SK-N-SH (cell line): ENCODE results near the gene CDH23. TPM values are rescaled to one million over a fixed set of nuclear protein-coding genes. Genes with fewer than 3 reads are reported as not detected.

Experiments
- CTCF ChIA-PET: fragments of 300-600, 350-600 bp; formaldehyde crosslinking; extraction: SDS; loops from one replicate; lab custom pipeline; 2021; lab: Yijun Ruan, JAX
- POLR2A ChIA-PET: fragments of 350-600 bp; sonication (Branson Sonifier 250); formaldehyde crosslinking; extraction: SDS; loops from one replicate; lab custom pipeline; 2020; ENCODE audit warnings: antibody characterized with exemption, inconsistent platforms; lab: Yijun Ruan, JAX
- DNase-seq: peaks from one replicate; pipeline ENCODE4 v3.0.0; 2012
- H2AFZ ChIP-seq: fragments of 200-600 bp; sonication (generic); 2 replicates; pipeline ENCODE4 v1.8.1; 2016; ENCODE audit warnings: antibody characterized with exemption, mild to moderate bottlenecking, low read depth
- H3F3A ChIP-seq: fragments of 200-600 bp; sonication (generic); replicated peaks from 2 replicates; pipeline ENCODE3; 2016; ENCODE audit warnings: antibody characterized with exemption, mild to moderate bottlenecking; ENCODE audit not compliant: insufficient read depth
- H3K27ac ChIP-seq, 2 experiments: fragments of 200-500 bp in 1 of 2; fragments of 200-600 bp in 1 of 2; sonication (Bioruptor generic) in 1 of 2; sonication (generic), shearing (Covaris generic) in 1 of 2; 2 replicates each; pipeline versions ENCODE4 v1.5.1 to v1.6.1; 2014 to 2016; ENCODE audit warnings: low read depth in 2 of 2, inconsistent platforms in 1 of 2, low read length in 1 of 2, mild to moderate bottlenecking in 1 of 2, mixed read lengths in 1 of 2
- H3K27me3 ChIP-seq: fragments of 200-600 bp; sonication (generic), shearing (Covaris generic); 2 replicates; pipeline ENCODE4 v1.6.1; 2016; ENCODE audit warnings: mixed run types; ENCODE audit not compliant: insufficient read depth
- H3K36me3 ChIP-seq, 2 experiments: fragments of 200-500 bp in 1 of 2; fragments of 200-600 bp in 1 of 2; sonication (Bioruptor generic) in 1 of 2; sonication (generic) in 1 of 2; replicated peaks in 1 of 2; 2 replicates each; pipeline versions ENCODE3 to v1.5.1; 2014 to 2016; ENCODE audit warnings: low read length in 1 of 2, mild to moderate bottlenecking in 1 of 2; ENCODE audit not compliant: insufficient read depth in 2 of 2, control insufficient read depth in 1 of 2
- H3K4me1 ChIP-seq, 2 experiments: fragments of 200-500 bp in 1 of 2; fragments of 200-600 bp in 1 of 2; sonication (Bioruptor generic) in 1 of 2; sonication (generic), shearing (Covaris generic) in 1 of 2; 2 replicates each; pipeline versions ENCODE4 v1.5.1 to v1.6.1; 2014 to 2016; ENCODE audit warnings: low read depth in 1 of 2, low read length in 1 of 2, mixed run types in 1 of 2; ENCODE audit not compliant: insufficient read depth in 2 of 2, control insufficient read depth in 1 of 2
- H3K4me2 ChIP-seq: fragments of 200-600 bp; sonication (generic), shearing (Covaris generic); 2 replicates; pipeline ENCODE4 v1.6.1; 2017; ENCODE audit warnings: mixed run types
- H3K4me3 ChIP-seq, 2 experiments: fragments of 200-500 bp in 1 of 2; fragments of 200-600 bp in 1 of 2; sonication (Bioruptor generic) in 1 of 2; sonication (generic), shearing (Covaris generic) in 1 of 2; 2 replicates each; pipeline versions ENCODE4 v1.5.1 to v1.8.1; 2014 to 2016; ENCODE audit warnings: low read depth in 2 of 2, inconsistent platforms in 1 of 2, low read length in 1 of 2, mild to moderate bottlenecking in 1 of 2, mixed read lengths in 1 of 2, moderate library complexity in 1 of 2
- H3K79me2 ChIP-seq: fragments of 200-600 bp; sonication (generic); 2 replicates; pipeline ENCODE4 v1.8.1; 2017; ENCODE audit warnings: mild to moderate bottlenecking; ENCODE audit not compliant: insufficient read depth
- H3K9ac ChIP-seq: fragments of 200-600 bp; sonication (generic); 2 replicates; pipeline ENCODE4 v1.6.1; 2017; ENCODE audit warnings: mixed run types
- H3K9me2 ChIP-seq: fragments of 200-600 bp; sonication (generic); 2 replicates; pipeline ENCODE4 v1.6.1; 2017; ENCODE audit warnings: mixed run types
- H3K9me3 ChIP-seq: fragments of 200-600 bp; sonication (generic); 2 replicates; pipeline ENCODE4 v1.6.1; 2017; ENCODE audit warnings: mixed run types, mild to moderate bottlenecking, moderate library complexity
- H4K20me1 ChIP-seq: fragments of 200-600 bp; sonication (generic); 2 replicates; pipeline ENCODE4 v1.6.1; 2017; ENCODE audit warnings: mild to moderate bottlenecking, mixed run types; ENCODE audit not compliant: insufficient read depth
- ELF1 ChIP-seq: IDR thresholded peaks from 2 replicates; pipeline ENCODE4 v1.4.0; 2012
- EZH2phosphoT487 ChIP-seq: fragments of 200-600 bp; sonication (generic); IDR thresholded peaks from 2 replicates; pipeline ENCODE4 v1.6.1; 2017; ENCODE audit warnings: low read depth, mixed run types, mild to moderate bottlenecking, antibody characterized with exemption, moderate library complexity, borderline replicate concordance
- FOXJ3 ChIP-seq: sonication (generic); formaldehyde crosslinking; IDR thresholded peaks from 2 replicates; pipeline ENCODE4 v1.5.1; 2020; ENCODE audit warnings: mild to moderate bottlenecking, missing genetic modification reagents
- GATA2 ChIP-seq: sonication (generic); formaldehyde crosslinking; IDR thresholded peaks from 2 replicates; pipeline ENCODE4 v1.5.0; 2020; ENCODE audit warnings: mild to moderate bottlenecking, missing genetic modification reagents
- NFIC ChIP-seq: IDR thresholded peaks from 2 replicates; pipeline ENCODE4 v1.4.0; 2012; ENCODE audit warnings: borderline replicate concordance
- POLR2AphosphoS5 ChIP-seq: IDR thresholded peaks from 2 replicates; pipeline ENCODE4 v1.6.1; 2012; ENCODE audit warnings: low read depth, low read length
- RCOR1 ChIP-seq: fragments of 150-350 bp; IDR thresholded peaks from 2 replicates; pipeline ENCODE4 v1.6.1; 2017; ENCODE audit warnings: antibody characterized with exemption, low read length
- RFX5 ChIP-seq: IDR thresholded peaks from 2 replicates; pipeline ENCODE4 v1.6.1; 2012; ENCODE audit warnings: mild to moderate bottlenecking, improper control_type of control experiment, low read length
- SIN3A ChIP-seq: IDR thresholded peaks from 2 replicates; pipeline ENCODE4 v1.6.1; 2012; ENCODE audit warnings: low read depth, mild to moderate bottlenecking, low read length, moderate library complexity, borderline replicate concordance
- SMC3 ChIP-seq: IDR thresholded peaks from 2 replicates; pipeline ENCODE4 v1.6.1; 2012; ENCODE audit warnings: low read depth, low read length, improper control_type of control experiment
- TAF1 ChIP-seq: IDR thresholded peaks from 2 replicates; pipeline ENCODE4 v1.6.1; 2012; ENCODE audit warnings: low read depth, mild to moderate bottlenecking, low read length, moderate library complexity, borderline replicate concordance
- TEAD4 ChIP-seq: IDR thresholded peaks from 2 replicates; pipeline ENCODE4 v1.4.0; 2012; ENCODE audit warnings: mild to moderate bottlenecking, borderline replicate concordance; ENCODE audit not compliant: insufficient read depth
- YY1 ChIP-seq: IDR thresholded peaks from 2 replicates; pipeline ENCODE4 v1.4.0; 2012; ENCODE audit warnings: low read depth, mild to moderate bottlenecking
- WGBS: methylation state at CpG from one replicate; pipeline ENCODE4 v1.1.6; 2017; ENCODE audit warnings: low lambda C conversion rate; 5-methylcytosine and 5-hydroxymethylcytosine counted together
- polyA plus RNA-seq, 3 experiments: library from polyadenylated mRNA; depleted of rRNA; stranded (reverse); fragments of >200 nt; gene quantifications; 2 replicates each; pipeline ENCODE4 v1.2.3, GENCODE V29; 2012
- TF ChIP-seq, protein P1 (sequence below): fragments of 200-600 bp; sonication (generic); IDR thresholded peaks from 2 replicates; pipeline ENCODE4 v1.6.1; 2017; ENCODE audit warnings: antibody characterized with exemption, mild to moderate bottlenecking, moderate library complexity
- TF ChIP-seq, protein P2 (sequence below): fragments of 150-350 bp; IDR thresholded peaks from 2 replicates; pipeline ENCODE4 v1.6.1; 2016; ENCODE audit warnings: mild to moderate bottlenecking, low read depth, low read length
- TF ChIP-seq, protein P3 (sequence below): IDR thresholded peaks from 2 replicates; pipeline ENCODE4 v1.6.1; 2012; ENCODE audit warnings: mild to moderate bottlenecking, low read depth, low read length, moderate library complexity
- TF ChIP-seq, protein P4 (sequence below): IDR thresholded peaks from 2 replicates; pipeline ENCODE4; 2012
- TF ChIP-seq, protein P5 (sequence below): IDR thresholded peaks from 2 replicates; pipeline ENCODE4 v1.4.0; 2012; ENCODE audit warnings: low read depth, borderline replicate concordance

The CDH23 gene
- polyA plus RNA-seq, 1 of the 3 experiments (the other 2 are of a cell fraction), result 0.03 TPM

DNA sequence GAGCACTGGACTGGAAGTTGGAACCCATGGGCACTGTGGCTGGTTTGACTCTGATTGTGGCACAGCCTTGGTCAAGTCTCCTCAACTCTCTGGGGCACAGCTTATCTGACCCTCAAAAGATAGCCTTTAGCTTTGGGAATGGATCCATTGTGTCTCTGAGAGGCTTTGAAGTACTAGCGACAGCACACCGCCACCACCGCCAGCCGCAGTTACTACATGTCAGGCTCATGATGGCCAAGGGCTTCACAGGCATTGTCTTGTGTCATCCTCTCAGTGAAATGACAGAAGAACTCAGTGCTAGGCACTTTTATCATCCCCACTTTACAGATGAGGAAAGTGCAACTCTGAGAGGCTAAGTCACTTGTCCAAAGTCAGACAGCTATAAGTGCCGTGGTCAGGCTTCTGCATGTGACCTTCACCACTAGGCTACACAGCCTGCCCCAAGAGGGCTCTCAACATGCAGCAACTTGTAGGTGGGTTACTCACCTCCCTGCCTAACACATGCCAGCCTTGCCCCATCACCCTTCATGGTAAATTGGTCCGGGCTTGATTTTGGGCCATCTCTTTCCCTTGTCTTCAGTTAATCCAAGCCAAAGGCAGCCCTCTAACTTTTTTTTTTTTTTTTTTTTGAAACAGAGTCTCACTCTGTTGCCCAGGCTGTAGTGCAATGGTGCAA is 278.7 kb downstream of the CDH23 start (continued):
- TF ChIP-seq, protein P1, sequence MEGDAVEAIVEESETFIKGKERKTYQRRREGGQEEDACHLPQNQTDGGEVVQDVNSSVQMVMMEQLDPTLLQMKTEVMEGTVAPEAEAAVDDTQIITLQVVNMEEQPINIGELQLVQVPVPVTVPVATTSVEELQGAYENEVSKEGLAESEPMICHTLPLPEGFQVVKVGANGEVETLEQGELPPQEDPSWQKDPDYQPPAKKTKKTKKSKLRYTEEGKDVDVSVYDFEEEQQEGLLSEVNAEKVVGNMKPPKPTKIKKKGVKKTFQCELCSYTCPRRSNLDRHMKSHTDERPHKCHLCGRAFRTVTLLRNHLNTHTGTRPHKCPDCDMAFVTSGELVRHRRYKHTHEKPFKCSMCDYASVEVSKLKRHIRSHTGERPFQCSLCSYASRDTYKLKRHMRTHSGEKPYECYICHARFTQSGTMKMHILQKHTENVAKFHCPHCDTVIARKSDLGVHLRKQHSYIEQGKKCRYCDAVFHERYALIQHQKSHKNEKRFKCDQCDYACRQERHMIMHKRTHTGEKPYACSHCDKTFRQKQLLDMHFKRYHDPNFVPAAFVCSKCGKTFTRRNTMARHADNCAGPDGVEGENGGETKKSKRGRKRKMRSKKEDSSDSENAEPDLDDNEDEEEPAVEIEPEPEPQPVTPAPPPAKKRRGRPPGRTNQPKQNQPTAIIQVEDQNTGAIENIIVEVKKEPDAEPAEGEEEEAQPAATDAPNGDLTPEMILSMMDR, result no peak

DNA sequence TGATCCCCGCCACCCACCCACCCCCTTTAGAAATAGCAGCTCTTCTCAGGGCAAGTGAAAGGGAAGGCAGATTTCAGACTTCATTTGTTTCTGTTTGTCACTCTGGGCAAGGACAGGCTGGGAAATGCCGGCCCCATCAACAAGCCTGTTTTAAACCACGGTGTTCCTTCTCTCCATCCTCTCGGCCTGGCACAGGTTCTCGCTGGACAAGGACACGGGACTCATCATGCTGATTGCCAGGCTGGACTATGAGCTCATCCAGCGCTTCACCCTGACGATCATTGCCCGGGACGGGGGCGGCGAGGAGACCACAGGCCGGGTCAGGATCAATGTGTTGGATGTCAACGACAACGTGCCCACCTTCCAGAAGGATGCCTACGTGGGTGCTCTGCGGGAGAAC is 280.5 kb downstream of the CDH23 start:
- no peaks in the 10 kb centered on the region for H3K9me2 ChIP-seq
- CTCF ChIA-PET, result interaction anchor here (0.9 to 2.7 kb wide), 3 partner anchors 19 to 219 kb away, joined by 4 to 6 read pairs (median 5); no protein-coding TSS in a partner anchor

More for the DNA sequence above, 280.5 kb downstream of the CDH23 start:
- no peaks in the 10 kb centered on the region for H3K9me3 ChIP-seq
- no peaks in the 10 kb centered on the region for H3F3A ChIP-seq
- WGBS, result 77% methylated on average over 17 of the region's 17 CpGs
- H4K20me1 ChIP-seq, result no peaks in the 10 kb centered on the region
- no peak for DNase-seq
- H3K36me3 ChIP-seq, result no peaks in the 10 kb centered on the region
- POLR2A ChIA-PET, result no interaction called here
- H3K9ac ChIP-seq, result no peak overlapping the region
- H3K79me2 ChIP-seq, result no peaks in the 10 kb centered on the region
- H3K27ac ChIP-seq, result no peak overlapping the region
- H3K4me2 ChIP-seq, result no peak overlapping the region
- no peak overlapping the region for H2AFZ ChIP-seq
- TF ChIP-seq TAF1 (no peak), FOXJ3 (CRISPR knock-in tag) (no peak), ELF1 (no peak), TEAD4 (no peak), SIN3A (no peak), SMC3 (no peak), NFIC (no peak), RCOR1 (no peak), GATA2 (CRISPR knock-in tag) (no peak), POLR2AphosphoS5 (no peak), YY1 (no peak), EZH2phosphoT487 (no peak), RFX5 (no peak)
- TF ChIP-seq, protein P2, sequence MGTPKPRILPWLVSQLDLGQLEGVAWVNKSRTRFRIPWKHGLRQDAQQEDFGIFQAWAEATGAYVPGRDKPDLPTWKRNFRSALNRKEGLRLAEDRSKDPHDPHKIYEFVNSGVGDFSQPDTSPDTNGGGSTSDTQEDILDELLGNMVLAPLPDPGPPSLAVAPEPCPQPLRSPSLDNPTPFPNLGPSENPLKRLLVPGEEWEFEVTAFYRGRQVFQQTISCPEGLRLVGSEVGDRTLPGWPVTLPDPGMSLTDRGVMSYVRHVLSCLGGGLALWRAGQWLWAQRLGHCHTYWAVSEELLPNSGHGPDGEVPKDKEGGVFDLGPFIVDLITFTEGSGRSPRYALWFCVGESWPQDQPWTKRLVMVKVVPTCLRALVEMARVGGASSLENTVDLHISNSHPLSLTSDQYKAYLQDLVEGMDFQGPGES, result no peak
- TF ChIP-seq, protein P3, sequence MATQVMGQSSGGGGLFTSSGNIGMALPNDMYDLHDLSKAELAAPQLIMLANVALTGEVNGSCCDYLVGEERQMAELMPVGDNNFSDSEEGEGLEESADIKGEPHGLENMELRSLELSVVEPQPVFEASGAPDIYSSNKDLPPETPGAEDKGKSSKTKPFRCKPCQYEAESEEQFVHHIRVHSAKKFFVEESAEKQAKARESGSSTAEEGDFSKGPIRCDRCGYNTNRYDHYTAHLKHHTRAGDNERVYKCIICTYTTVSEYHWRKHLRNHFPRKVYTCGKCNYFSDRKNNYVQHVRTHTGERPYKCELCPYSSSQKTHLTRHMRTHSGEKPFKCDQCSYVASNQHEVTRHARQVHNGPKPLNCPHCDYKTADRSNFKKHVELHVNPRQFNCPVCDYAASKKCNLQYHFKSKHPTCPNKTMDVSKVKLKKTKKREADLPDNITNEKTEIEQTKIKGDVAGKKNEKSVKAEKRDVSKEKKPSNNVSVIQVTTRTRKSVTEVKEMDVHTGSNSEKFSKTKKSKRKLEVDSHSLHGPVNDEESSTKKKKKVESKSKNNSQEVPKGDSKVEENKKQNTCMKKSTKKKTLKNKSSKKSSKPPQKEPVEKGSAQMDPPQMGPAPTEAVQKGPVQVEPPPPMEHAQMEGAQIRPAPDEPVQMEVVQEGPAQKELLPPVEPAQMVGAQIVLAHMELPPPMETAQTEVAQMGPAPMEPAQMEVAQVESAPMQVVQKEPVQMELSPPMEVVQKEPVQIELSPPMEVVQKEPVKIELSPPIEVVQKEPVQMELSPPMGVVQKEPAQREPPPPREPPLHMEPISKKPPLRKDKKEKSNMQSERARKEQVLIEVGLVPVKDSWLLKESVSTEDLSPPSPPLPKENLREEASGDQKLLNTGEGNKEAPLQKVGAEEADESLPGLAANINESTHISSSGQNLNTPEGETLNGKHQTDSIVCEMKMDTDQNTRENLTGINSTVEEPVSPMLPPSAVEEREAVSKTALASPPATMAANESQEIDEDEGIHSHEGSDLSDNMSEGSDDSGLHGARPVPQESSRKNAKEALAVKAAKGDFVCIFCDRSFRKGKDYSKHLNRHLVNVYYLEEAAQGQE, result no peak
- TF ChIP-seq, protein P4, sequence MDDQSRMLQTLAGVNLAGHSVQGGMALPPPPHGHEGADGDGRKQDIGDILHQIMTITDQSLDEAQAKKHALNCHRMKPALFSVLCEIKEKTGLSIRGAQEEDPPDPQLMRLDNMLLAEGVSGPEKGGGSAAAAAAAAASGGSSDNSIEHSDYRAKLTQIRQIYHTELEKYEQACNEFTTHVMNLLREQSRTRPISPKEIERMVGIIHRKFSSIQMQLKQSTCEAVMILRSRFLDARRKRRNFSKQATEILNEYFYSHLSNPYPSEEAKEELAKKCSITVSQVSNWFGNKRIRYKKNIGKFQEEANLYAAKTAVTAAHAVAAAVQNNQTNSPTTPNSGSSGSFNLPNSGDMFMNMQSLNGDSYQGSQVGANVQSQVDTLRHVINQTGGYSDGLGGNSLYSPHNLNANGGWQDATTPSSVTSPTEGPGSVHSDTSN, result no peak
- TF ChIP-seq, protein P1, result no peak
- TF ChIP-seq, protein P5, sequence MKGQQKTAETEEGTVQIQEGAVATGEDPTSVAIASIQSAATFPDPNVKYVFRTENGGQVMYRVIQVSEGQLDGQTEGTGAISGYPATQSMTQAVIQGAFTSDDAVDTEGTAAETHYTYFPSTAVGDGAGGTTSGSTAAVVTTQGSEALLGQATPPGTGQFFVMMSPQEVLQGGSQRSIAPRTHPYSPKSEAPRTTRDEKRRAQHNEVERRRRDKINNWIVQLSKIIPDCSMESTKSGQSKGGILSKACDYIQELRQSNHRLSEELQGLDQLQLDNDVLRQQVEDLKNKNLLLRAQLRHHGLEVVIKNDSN, result no peak
- H3K4me1 ChIP-seq, result peaks cover 0 to 2% of the 10 kb centered on the region in 2 experiments; a peak in 1 of 4 replicates
- H3K27me3 ChIP-seq, result peaks cover 25% of the 10 kb centered on the region; the same call in 1 of the 2 replicates
- H3K4me3 ChIP-seq, result no peak overlapping the region
